Stimulated activated CD4-positive, alpha-beta T cell treated with anti-CD3 and anti-CD28 coated beads, Interleukin-2, amount 100 ng/mL, for 48 hours (primary cell): ENCODE data around the gene TAOK1.
"Not testable (repeated sequence)": the region's sequence is repeated elsewhere in the genome, so short reads cannot be mapped to it uniquely, and the experiment has no call there.

Experiments used
- DNase-seq, 2 donors: peaks; one replicate each; pipeline ENCODE4 v3.0.0-alpha.2; 2020

The TAOK1 gene

GRCh38 chr17:29549177-29549923 lies 159.2 kb downstream of the TAOK1 start:
- DNase-seq, result no peak

- DNase-seq, result no peak
Observed at GRCh38 chr17:29555840-29556239, 165.7 kb downstream of the TAOK1 start.

- DNase-seq, result no peak
Observed at GRCh38 chr17:29557085-29557738, 167.0 kb downstream of the TAOK1 start.

- DNase-seq, result no peak
Observed at GRCh38 chr17:29557739-29558116, 167.6 kb downstream of the TAOK1 start.

- DNase-seq, result not testable (repeated sequence)
Observed at GRCh38 chr17:29558139-29558538, 168.0 kb downstream of the TAOK1 start.

- DNase-seq, result no peak
Observed at GRCh38 chr17:29559640-29560039, 169.5 kb downstream of the TAOK1 start.

GRCh38 chr17:29560316-29560715 lies 170.2 kb downstream of the TAOK1 start:
- DNase-seq, result no peak

- DNase-seq, result no peak
Observed at GRCh38 chr17:29561554-29562517, 171.7 kb downstream of the TAOK1 start.

GRCh38 chr17:29562615-29563014 lies 172.5 kb downstream of the TAOK1 start:
- no peak for DNase-seq

- DNase-seq, result no peak
Observed at GRCh38 chr17:29563816-29564215, 173.7 kb downstream of the TAOK1 start.

GRCh38 chr17:29565643-29566472 lies 175.7 kb downstream of the TAOK1 start:
- peak; percentile 48 to 53 for DNase-seq

- DNase-seq, result peak; percentile 50 to 52
Observed at GRCh38 chr17:29566473-29567303, 176.5 kb downstream of the TAOK1 start, which contains the start of gene ABHD15. ABHD15 (minus strand) TSS chr17:29567037; CDS start chr17:29566966, 71 bp downstream.

- no peak for DNase-seq
Observed at GRCh38 chr17:29567304-29567553, 177.1 kb downstream of the TAOK1 start.

- DNase-seq, result peak; percentile 70 to 71
Observed at GRCh38 chr17:29567554-29568330, 177.6 kb downstream of the TAOK1 start.

- DNase-seq, result peak; percentile 80 to 84
Observed at GRCh38 chr17:29568331-29569244, 178.4 kb downstream of the TAOK1 start, which contains the start of gene TP53I13. TP53I13 (plus strand) TSS chr17:29568701; CDS start chr17:29568759, 58 bp downstream.

- no peak for DNase-seq
Observed at GRCh38 chr17:29569245-29569950, 179.2 kb downstream of the TAOK1 start.

- no peak for DNase-seq
Observed at GRCh38 chr17:29570521-29570920, 180.4 kb downstream of the TAOK1 start.

GRCh38 chr17:29571486-29571882 lies 181.3 kb downstream of the TAOK1 start:
- DNase-seq, result no peak
